H1 (cell line): ENCODE measurements around the gene GYPC. TPM values are rescaled to one million over a fixed set of nuclear protein-coding genes. Genes with fewer than 3 reads are reported as not detected.

Experiments
- CHD1 ChIP-seq: IDR thresholded peaks from 2 replicates; pipeline ENCODE4 v1.6.1; 2012; ENCODE audit warnings: low read depth, low read length, improper control_type of control experiment
- EZH2 ChIP-seq: fragments of 200-600 bp; sonication (generic); IDR thresholded peaks from 2 replicates; pipeline ENCODE4 v1.7.1; 2012; ENCODE audit warnings: low read depth, mild to moderate bottlenecking, moderate library complexity, low read length, inconsistent platforms; ENCODE audit not compliant: severe bottlenecking
- polyA plus RNA-seq, 7 experiments: library from polyadenylated mRNA; depleted of rRNA in 3 of 7; stranded (reverse) in 5 of 7; unstranded in 2 of 7; fragments of >200 nt in 5 of 7; fragments of 200-250 nt in 2 of 7; gene quantifications; 1 replicate in 5 of 7; 2 replicates in 1 of 7; 4 replicates in 1 of 7; pipeline versions ENCODE4 v1.2.1 to v1.2.3, GENCODE V29; 2011 to 2013; ENCODE audit warnings: missing spikeins in 2 of 7, mixed read lengths in 2 of 7
- total RNA-seq: library from RNA; stranded (reverse); fragmentation: NEBNext Ultra II Directional; extraction: Animal tissue kit (Norgen Biotek cat#: 25700); gene quantifications from 2 replicates; pipeline ENCODE4 v1.2.1, GENCODE V29; 2021

The GYPC gene
- total and polyA plus RNA-seq, 2 of the 8 experiments (the other 6 are each of a cell fraction or from before 2014, with no cell fraction given): 26.8 to 53.6 TPM

GRCh38 chr2:126699018-126699417 is 43.1 kb downstream of the GYPC start (continued):
- TF ChIP-seq CHD1 (no peak), EZH2 (no peak)
